Measurements from ENCODE around the gene SP140. TPM values are rescaled to one million over a fixed set of nuclear protein-coding genes. Genes with fewer than 3 reads are reported as not detected.

Gene SP140
- total and polyA plus RNA-seq, 10 of the 15 experiments (the other 5 are each of a cell fraction or from before 2014, with no cell fraction given), result 61.7 to 164 (median 90.7) TPM

- no TSS peak for BruUV-seq (replicated peaks)
- in situ Hi-C loops (cut with MboI), result no loop called here
- ChIA-PET SMC1A (ENCODE audit: uncharacterized antibody, unreplicated experiment) (no interaction called here), RAD21 (ENCODE audit: unreplicated experiment) (interaction anchor here (1.0 kb wide), 1 partner anchor 164 kb away, joined by 3 read pairs; no protein-coding TSS in a partner anchor), CTCF (no interaction called here), POLR2A (no interaction called here)
- H2AFZ ChIP-seq (ENCODE audit: control insufficient read depth, low read depth, low read length), result no peak overlapping the region
- TF ChIP-seq, protein P1, sequence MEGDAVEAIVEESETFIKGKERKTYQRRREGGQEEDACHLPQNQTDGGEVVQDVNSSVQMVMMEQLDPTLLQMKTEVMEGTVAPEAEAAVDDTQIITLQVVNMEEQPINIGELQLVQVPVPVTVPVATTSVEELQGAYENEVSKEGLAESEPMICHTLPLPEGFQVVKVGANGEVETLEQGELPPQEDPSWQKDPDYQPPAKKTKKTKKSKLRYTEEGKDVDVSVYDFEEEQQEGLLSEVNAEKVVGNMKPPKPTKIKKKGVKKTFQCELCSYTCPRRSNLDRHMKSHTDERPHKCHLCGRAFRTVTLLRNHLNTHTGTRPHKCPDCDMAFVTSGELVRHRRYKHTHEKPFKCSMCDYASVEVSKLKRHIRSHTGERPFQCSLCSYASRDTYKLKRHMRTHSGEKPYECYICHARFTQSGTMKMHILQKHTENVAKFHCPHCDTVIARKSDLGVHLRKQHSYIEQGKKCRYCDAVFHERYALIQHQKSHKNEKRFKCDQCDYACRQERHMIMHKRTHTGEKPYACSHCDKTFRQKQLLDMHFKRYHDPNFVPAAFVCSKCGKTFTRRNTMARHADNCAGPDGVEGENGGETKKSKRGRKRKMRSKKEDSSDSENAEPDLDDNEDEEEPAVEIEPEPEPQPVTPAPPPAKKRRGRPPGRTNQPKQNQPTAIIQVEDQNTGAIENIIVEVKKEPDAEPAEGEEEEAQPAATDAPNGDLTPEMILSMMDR (IDR thresholded peaks at IDR 0.05 in 2 of 3, conservative IDR thresholded peaks at IDR 0.05 in 1 of 3; ENCODE audit: control insufficient read depth in 2 of 3, extremely low read depth in 1 of 3, insufficient read depth in 1 of 3, low read depth in 3 of 3, low read length in 3 of 3), result peak in 2 of 3 experiments; percentile 24 to 40; a peak in 2 of 6 replicates
- no peak for TF ChIP-seq NR2C1 (IDR thresholded peaks at IDR 0.05)
- TF ChIP-seq, protein P2, sequence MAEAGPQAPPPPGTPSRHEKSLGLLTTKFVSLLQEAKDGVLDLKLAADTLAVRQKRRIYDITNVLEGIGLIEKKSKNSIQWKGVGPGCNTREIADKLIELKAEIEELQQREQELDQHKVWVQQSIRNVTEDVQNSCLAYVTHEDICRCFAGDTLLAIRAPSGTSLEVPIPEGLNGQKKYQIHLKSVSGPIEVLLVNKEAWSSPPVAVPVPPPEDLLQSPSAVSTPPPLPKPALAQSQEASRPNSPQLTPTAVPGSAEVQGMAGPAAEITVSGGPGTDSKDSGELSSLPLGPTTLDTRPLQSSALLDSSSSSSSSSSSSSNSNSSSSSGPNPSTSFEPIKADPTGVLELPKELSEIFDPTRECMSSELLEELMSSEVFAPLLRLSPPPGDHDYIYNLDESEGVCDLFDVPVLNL (IDR thresholded peaks at IDR 0.05; ENCODE audit: low read depth, low read length), result no peak
- TF ChIP-seq ZBTB33 (IDR thresholded peaks at IDR 0.05), result peak; percentile 53; the same call in 1 of the 2 replicates
- no peak overlapping the region for H3K27ac ChIP-seq (ENCODE audit: control insufficient read depth, insufficient read depth)
- intact Hi-C loops (cut with micrococcal nuclease; ENCODE audit: unreplicated experiment), result no loop called here
- H3K9me3 ChIP-seq (replicated peaks; ENCODE audit: control insufficient read depth, insufficient read depth, low read length), result no peaks in the 10 kb centered on the region; the same call in 1 of the 3 replicates
- no peaks in the 10 kb centered on the region for H3K36me3 ChIP-seq (ENCODE audit: control insufficient read depth in 2 of 2, insufficient read depth in 2 of 2, low read length in 1 of 2)
- H3K27me3 ChIP-seq (replicated peaks in 1 of 2; ENCODE audit: control insufficient read depth in 2 of 2, insufficient read depth in 2 of 2, low read length in 1 of 2), result no peaks in the 10 kb centered on the region
- 96% methylated on average over 18 of the region's 18 CpGs for WGBS (ENCODE audit: insufficient coverage, insufficient replicate concordance, low lambda C conversion rate, missing lambda C conversion rate)
- no peak overlapping the region for H3K4me3 ChIP-seq
- no peaks in the 10 kb centered on the region for H4K20me1 ChIP-seq (ENCODE audit: control insufficient read depth, insufficient read depth)
- peaks cover 8% of the 10 kb centered on the region for H3K79me2 ChIP-seq (ENCODE audit: control insufficient read depth, insufficient read depth, low read length)
- FAIRE-seq (no peak), DNase-seq (ENCODE audit: low read depth, low spot score) (no peak), ATAC-seq (no peak)
- H3K4me2 ChIP-seq (ENCODE audit: control insufficient read depth, insufficient read depth), result no peak overlapping the region
- peaks cover 12% of the 10 kb centered on the region for H3K4me1 ChIP-seq (ENCODE audit: control insufficient read depth, insufficient read depth, low read length)
- no peak overlapping the region for H3K9ac ChIP-seq (ENCODE audit: control insufficient read depth, insufficient read depth, low read length)
These were observed 98.0 kb downstream of the SP140 start for GRCh38 chr2:230323385-230324106.

All from GM12878 (cell line).